ENCODE measurements around the gene CCDC192. TPM values are rescaled to one million over a fixed set of nuclear protein-coding genes. Genes with fewer than 3 reads are reported as not detected.

Gene CCDC192
- total RNA-seq, 1 experiment from 2014 or later = 0.52 TPM

GRCh38 chr5:127834094-127834531 lies 130.9 kb downstream of the CCDC192 start:
- TF ChIP-seq NFE2L1 (CRISPR knock-in tag; IDR thresholded peaks at IDR 0.05) (no peak), ZNF263 (CRISPR knock-in tag; IDR thresholded peaks at IDR 0.05; ENCODE audit: low read depth) (no peak), ESRRA (CRISPR knock-in tag; IDR thresholded peaks at IDR 0.05; ENCODE audit: borderline replicate concordance) (no peak), MAX (CRISPR knock-in tag; IDR thresholded peaks at IDR 0.05) (no peak), ZNF138 (CRISPR knock-in tag; conservative IDR thresholded peaks at IDR 0.05) (no peak), ZNF219 (CRISPR knock-in tag; IDR thresholded peaks at IDR 0.05; ENCODE audit: borderline replicate concordance) (no peak), ELF4 (CRISPR knock-in tag; IDR thresholded peaks at IDR 0.05; ENCODE audit: low read depth) (no peak), STAT6 (CRISPR knock-in tag; conservative IDR thresholded peaks at IDR 0.05; ENCODE audit: low read depth) (no peak), HMGA2 (CRISPR knock-in tag; IDR thresholded peaks at IDR 0.05) (no peak), MYBL2 (CRISPR knock-in tag; IDR thresholded peaks at IDR 0.05) (no peak), FOXP4 (CRISPR knock-in tag; IDR thresholded peaks at IDR 0.05) (no peak), ZBTB43 (CRISPR knock-in tag; IDR thresholded peaks at IDR 0.05) (no peak), FOXP1 (CRISPR knock-in tag; IDR thresholded peaks at IDR 0.05; ENCODE audit: borderline replicate concordance) (no peak), SMAD3 (CRISPR knock-in tag; IDR thresholded peaks at IDR 0.05; ENCODE audit: borderline replicate concordance) (no peak), NFATC4 (CRISPR knock-in tag; IDR thresholded peaks at IDR 0.05) (no peak), SOX15 (CRISPR knock-in tag; IDR thresholded peaks at IDR 0.05) (no peak), ZNF532 (CRISPR knock-in tag; IDR thresholded peaks at IDR 0.05; ENCODE audit: borderline replicate concordance) (no peak)
- Mint-ChIP-seq H3K27ac (no peak overlapping the region), H3K4me3 (no peak overlapping the region), H3K9me3 (peaks cover 18% of the 10 kb centered on the region), H3K4me1 (peaks cover 5% of the 10 kb centered on the region), H3K27me3 (ENCODE audit: low read depth) (no peaks in the 10 kb centered on the region), H3K36me3 (peaks cover 6% of the 10 kb centered on the region; the same call in 1 of the 2 replicates)
- CTCF ChIA-PET = no interaction called here
- ATAC-seq (no peak), DNase-seq (ENCODE audit: low spot score) (no peak)
- POLR2A ChIA-PET = interaction anchor here (0.9 kb wide), 1 partner anchor 9 kb away, joined by 3 read pairs; no protein-coding TSS in a partner anchor

All from WTC11 (cell line).